Measurements from ENCODE around the gene FKBP1A.

Gene FKBP1A
- 39.6 to 42.7 reads per million in 2 donors for total RNA-seq

- DNase-seq: peak; percentile 80 to 97 (median 85)
These were observed at the start of gene FKBP1A for GRCh38 chr20:1392693-1393506. Gene FKBP1A (minus strand): TSS chr20:1393054. CDS start chr20:1392998, 56 bp downstream.

GRCh38 chr20:1442304-1442703 is 49.5 kb upstream of the FKBP1A start:
- DNase-seq: no peak

GRCh38 chr20:1441133-1441532 is 48.3 kb upstream of the FKBP1A start:
- DNase-seq: no peak

- DNase-seq: peak in 1 of 5 experiments; percentile 20
These were observed 47.2 kb upstream of the FKBP1A start for GRCh38 chr20:1440024-1440423.

- no peak for DNase-seq
These were observed 45.5 kb upstream of the FKBP1A start for GRCh38 chr20:1438361-1438760.

- peak; percentile 57 to 82 (median 64) for DNase-seq
These were observed 44.5 kb upstream of the FKBP1A start for GRCh38 chr20:1437235-1437904.

GRCh38 chr20:1436263-1436662 is 43.4 kb upstream of the FKBP1A start:
- no peak for DNase-seq

- DNase-seq: no peak
These were observed 42.5 kb upstream of the FKBP1A start for GRCh38 chr20:1435337-1435699.

- peak in 4 of 5 experiments; percentile 10 to 93 (median 52) for DNase-seq
These were observed 41.9 kb upstream of the FKBP1A start for GRCh38 chr20:1434571-1435336.

GRCh38 chr20:1431158-1431557 is 38.3 kb upstream of the FKBP1A start:
- no peak for DNase-seq

GRCh38 chr20:1430004-1430451 is 37.2 kb upstream of the FKBP1A start:
- no peak for DNase-seq

- DNase-seq: no peak
These were observed 36.4 kb upstream of the FKBP1A start for GRCh38 chr20:1429143-1429728.

- DNase-seq: no peak
These were observed 34.7 kb upstream of the FKBP1A start for GRCh38 chr20:1427457-1428054.

- no peak for DNase-seq
These were observed 33.5 kb upstream of the FKBP1A start for GRCh38 chr20:1426231-1426849.

GRCh38 chr20:1424336-1424735 is 31.5 kb upstream of the FKBP1A start:
- DNase-seq: no peak

- DNase-seq: peak in 1 of 5 experiments; percentile 50
These were observed 30.8 kb upstream of the FKBP1A start for GRCh38 chr20:1423625-1424106.

- no peak for DNase-seq
These were observed 30.4 kb upstream of the FKBP1A start for GRCh38 chr20:1423206-1423605.

- DNase-seq: peak in 1 of 5 experiments; percentile 64
These were observed 29.9 kb upstream of the FKBP1A start for GRCh38 chr20:1422753-1423152.

GRCh38 chr20:1420066-1420465 is 27.2 kb upstream of the FKBP1A start:
- DNase-seq: no peak

GRCh38 chr20:1418350-1418749 is 25.5 kb upstream of the FKBP1A start:
- no peak for DNase-seq

- DNase-seq: no peak
These were observed 24.9 kb upstream of the FKBP1A start for GRCh38 chr20:1417790-1418189.

- no peak for DNase-seq
These were observed 24.4 kb upstream of the FKBP1A start for GRCh38 chr20:1417273-1417672.
